Fibroblast of skin of left quadriceps (primary cell): ENCODE measurements around the gene USH1G.

ENCODE experiments used
- DNase-seq, 2 experiments: peaks; one replicate each; pipeline ENCODE4 v3.0.0-alpha.2; 2013; ENCODE audit warnings: low read depth in 2 of 2

The USH1G gene

GRCh38 chr17:74903671-74904070 lies 19.4 kb downstream of the USH1G start:
- DNase-seq: no peak

GRCh38 chr17:74903034-74903433 lies 20.0 kb downstream of the USH1G start:
- no peak for DNase-seq

GRCh38 chr17:74901353-74902135 lies 21.5 kb downstream of the USH1G start:
- no peak for DNase-seq

- no peak for DNase-seq
Measured at GRCh38 chr17:74900208-74900607, 22.8 kb downstream of the USH1G start.

- no peak for DNase-seq
Measured at GRCh38 chr17:74898376-74898946, 24.6 kb downstream of the USH1G start.

GRCh38 chr17:74893936-74894671 lies 29.0 kb downstream of the USH1G start:
- no peak for DNase-seq

- no peak for DNase-seq
Measured at GRCh38 chr17:74892974-74893911, 29.8 kb downstream of the USH1G start, which contains the start of gene FADS6. FADS6 (minus strand) TSS chr17:74893633; CDS start chr17:74893595, 38 bp downstream.

- no peak for DNase-seq
Measured at GRCh38 chr17:74892013-74892841, 30.8 kb downstream of the USH1G start.

- no peak for DNase-seq
Measured at GRCh38 chr17:74890554-74890953, 32.5 kb downstream of the USH1G start.

GRCh38 chr17:74888469-74888868 lies 34.6 kb downstream of the USH1G start:
- DNase-seq: no peak

GRCh38 chr17:74883241-74883745 lies 39.8 kb downstream of the USH1G start:
- no peak for DNase-seq

- DNase-seq: no peak
Measured at GRCh38 chr17:74882517-74883240, 40.4 kb downstream of the USH1G start.

- no peak for DNase-seq
Measured at GRCh38 chr17:74881073-74881472, 42.0 kb downstream of the USH1G start.

- DNase-seq: no peak
Measured at GRCh38 chr17:74879308-74879707, 43.7 kb downstream of the USH1G start.

- DNase-seq: no peak
Measured at GRCh38 chr17:74878658-74879057, 44.4 kb downstream of the USH1G start.

GRCh38 chr17:74877592-74878548 lies 45.2 kb downstream of the USH1G start:
- DNase-seq: no peak

GRCh38 chr17:74875977-74876593 lies 47.0 kb downstream of the USH1G start:
- DNase-seq: no peak
